ENCODE data around the gene MYO10.

Gene MYO10

DNA sequence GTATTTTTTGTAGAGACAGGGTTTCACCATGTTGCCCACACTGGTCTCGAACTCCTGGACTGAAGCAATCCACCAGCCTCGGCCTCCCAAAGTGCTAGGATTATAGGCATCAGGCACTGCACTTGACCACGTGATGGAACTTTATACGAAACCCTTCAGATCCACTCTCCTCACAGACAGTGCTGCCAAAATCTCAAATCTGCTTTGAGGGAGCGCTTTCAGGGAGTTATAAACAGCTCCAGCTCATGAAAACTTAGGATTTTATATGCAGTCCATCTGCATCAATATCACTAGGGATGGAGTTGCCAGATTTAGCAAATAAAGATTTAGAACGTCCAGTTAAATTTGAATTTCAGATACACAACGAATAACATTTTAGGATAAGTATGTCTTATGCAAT is 25.0 kb upstream of the MYO10 start:
- no peak overlapping the region for H3K4me3 ChIP-seq (ENCODE audit: low read depth, low read length)
- TF ChIP-seq, protein P1, sequence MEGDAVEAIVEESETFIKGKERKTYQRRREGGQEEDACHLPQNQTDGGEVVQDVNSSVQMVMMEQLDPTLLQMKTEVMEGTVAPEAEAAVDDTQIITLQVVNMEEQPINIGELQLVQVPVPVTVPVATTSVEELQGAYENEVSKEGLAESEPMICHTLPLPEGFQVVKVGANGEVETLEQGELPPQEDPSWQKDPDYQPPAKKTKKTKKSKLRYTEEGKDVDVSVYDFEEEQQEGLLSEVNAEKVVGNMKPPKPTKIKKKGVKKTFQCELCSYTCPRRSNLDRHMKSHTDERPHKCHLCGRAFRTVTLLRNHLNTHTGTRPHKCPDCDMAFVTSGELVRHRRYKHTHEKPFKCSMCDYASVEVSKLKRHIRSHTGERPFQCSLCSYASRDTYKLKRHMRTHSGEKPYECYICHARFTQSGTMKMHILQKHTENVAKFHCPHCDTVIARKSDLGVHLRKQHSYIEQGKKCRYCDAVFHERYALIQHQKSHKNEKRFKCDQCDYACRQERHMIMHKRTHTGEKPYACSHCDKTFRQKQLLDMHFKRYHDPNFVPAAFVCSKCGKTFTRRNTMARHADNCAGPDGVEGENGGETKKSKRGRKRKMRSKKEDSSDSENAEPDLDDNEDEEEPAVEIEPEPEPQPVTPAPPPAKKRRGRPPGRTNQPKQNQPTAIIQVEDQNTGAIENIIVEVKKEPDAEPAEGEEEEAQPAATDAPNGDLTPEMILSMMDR (IDR thresholded peaks at IDR 0.05; ENCODE audit: low read depth, low read length), result no peak

- TF ChIP-seq, protein P1 (IDR thresholded peaks at IDR 0.05; ENCODE audit: low read depth, low read length), result no peak
- H3K4me3 ChIP-seq (ENCODE audit: low read depth, low read length), result no peak overlapping the region
Observed at GRCh38 chr5:16957304-16958196, 21.5 kb upstream of the MYO10 start.

DNA sequence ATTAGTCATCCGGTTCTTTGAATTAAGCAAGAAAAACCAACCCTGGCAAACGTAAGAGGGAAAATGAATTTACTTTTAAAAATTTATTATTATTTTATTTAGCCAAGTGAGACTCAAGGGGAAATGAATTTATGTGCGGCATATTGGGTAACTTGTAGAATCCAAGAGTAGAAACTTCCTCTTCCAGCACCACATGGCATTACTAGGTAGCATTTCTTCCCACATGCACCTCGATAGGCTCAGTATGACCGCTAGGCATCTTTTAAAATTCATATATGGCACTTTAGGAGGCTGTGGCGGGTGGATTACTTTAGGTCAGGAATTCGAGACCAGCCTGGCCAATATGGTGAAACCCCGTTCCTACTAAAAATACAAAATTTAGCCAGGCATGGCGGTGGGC is 17.6 kb upstream of the MYO10 start:
- no peak overlapping the region for H3K4me3 ChIP-seq (ENCODE audit: low read depth, low read length)

DNA sequence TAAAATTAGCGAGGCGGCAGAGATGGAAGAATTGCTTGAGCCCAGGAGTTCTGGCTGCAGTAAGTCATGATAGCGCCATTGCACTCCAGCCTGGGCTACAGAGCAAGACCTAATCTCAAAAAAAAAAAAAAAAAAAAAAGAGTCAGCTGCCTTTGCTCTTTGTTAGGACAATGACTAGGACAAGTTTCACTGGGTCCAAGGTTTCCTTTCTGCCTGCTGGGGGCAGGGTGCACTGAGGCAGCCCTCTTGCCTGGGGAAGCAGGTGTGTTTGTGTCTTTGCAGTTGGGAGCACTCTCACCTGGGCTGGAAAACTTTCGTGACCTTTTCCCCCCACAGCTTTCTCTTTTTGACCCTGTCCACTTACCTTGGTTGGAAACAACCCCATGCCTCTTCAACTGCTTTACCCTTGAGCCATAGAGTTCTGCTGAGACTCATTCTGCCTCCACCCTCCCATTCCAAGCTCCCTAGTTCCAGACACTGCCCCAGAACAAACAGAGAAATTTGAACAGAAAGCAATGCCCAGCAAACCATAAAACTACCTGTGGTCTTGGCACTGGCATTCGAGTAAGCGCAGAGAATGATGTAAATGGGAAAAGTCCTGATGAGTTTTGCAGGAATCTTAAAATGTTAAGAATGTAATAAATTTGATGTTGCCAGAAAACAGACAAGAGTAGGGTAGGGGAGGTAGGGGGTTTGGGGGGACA is 17.0 kb upstream of the MYO10 start:
- H3K4me3 ChIP-seq (ENCODE audit: low read depth, low read length), result no peak overlapping the region
- TF ChIP-seq, protein P1 (IDR thresholded peaks at IDR 0.05; ENCODE audit: low read depth, low read length), result no peak

More for the DNA sequence above, 17.6 kb upstream of the MYO10 start:
- TF ChIP-seq, protein P1 (IDR thresholded peaks at IDR 0.05; ENCODE audit: low read depth, low read length), result no peak

DNA sequence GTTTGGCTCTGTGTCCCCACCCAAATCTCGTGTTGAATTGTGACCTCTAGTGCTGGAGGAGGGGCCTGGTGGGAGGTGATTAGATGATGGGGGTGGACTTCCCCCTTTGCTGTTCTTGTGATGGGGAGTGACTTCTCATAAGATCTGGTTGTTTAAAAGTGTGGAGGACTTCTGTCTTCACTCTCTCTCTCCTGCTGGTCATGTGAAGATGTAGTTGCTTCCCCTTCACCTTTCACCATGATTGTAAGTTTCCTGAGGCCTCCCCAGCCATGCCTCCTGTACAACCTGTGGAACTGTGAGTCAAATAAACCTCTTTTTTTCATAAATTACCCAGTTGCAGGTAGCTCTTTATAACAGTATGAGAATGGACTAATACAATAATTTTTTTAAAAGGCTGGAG is 10.6 kb upstream of the MYO10 start:
- TF ChIP-seq, protein P1 (IDR thresholded peaks at IDR 0.05; ENCODE audit: low read depth, low read length), result no peak
- no peak overlapping the region for H3K4me3 ChIP-seq (ENCODE audit: low read depth, low read length)

- TF ChIP-seq, protein P1 (IDR thresholded peaks at IDR 0.05; ENCODE audit: low read depth, low read length), result no peak
- H3K4me3 ChIP-seq (ENCODE audit: low read depth, low read length), result no peak overlapping the region
Observed at GRCh38 chr5:16944816-16945562, 8.9 kb upstream of the MYO10 start.
